Myocyte (in vitro differentiated cells): ENCODE measurements around the gene MAGEC3. TPM values are rescaled to one million over a fixed set of nuclear protein-coding genes. Genes with fewer than 3 reads are reported as not detected.

Source experiments
- DNase-seq: peaks from one replicate; pipeline ENCODE4 v3.0.0-alpha.2; 2012; ENCODE audit warnings: low read depth
- total RNA-seq: library from RNA; depleted of rRNA; stranded (reverse); fragments of >200 nt; gene quantifications from 2 replicates; pipeline ENCODE4 v1.2.3, GENCODE V29; 2014

Gene MAGEC3
- total RNA-seq, 1 donor from 2014 or later: not detected

DNA sequence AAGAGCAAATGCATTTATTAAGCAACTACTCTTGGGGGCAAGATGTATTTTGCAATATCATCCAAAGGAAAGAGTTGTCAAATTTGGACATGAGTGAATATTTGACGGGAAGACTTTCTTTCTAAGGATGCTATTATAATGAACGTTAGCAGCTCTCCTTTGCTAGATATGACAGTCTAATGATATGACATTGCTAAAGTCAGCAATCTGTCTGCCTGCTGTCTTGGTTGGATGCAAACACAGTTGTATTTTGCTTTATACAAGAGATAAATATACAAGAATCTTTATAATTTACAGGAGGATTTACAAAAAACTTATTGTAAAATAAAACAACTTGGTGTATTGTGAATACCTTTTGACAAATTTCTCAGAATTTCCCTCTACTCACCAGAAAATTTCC is 103.1 kb downstream of the MAGEC3 start:
- no peak for DNase-seq

DNA sequence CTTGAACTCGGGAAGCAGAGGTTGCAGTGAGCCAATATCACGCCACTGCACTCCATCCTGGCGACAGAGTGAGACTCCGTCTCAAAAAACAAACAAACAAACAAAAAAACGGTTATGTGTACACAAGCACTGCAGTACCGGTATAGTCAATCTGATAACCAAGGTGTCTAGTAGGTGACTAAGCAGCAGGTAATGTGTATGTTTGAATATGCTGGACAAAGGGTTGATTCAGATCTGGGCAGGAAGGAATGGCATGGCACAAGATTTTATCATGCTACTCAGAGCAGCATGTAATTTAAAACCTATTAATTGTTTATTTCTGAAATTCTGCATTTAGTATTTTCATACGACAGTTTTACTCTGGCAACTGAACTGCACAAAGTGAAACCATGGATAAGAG is 107.3 kb downstream of the MAGEC3 start:
- no peak for DNase-seq

DNA sequence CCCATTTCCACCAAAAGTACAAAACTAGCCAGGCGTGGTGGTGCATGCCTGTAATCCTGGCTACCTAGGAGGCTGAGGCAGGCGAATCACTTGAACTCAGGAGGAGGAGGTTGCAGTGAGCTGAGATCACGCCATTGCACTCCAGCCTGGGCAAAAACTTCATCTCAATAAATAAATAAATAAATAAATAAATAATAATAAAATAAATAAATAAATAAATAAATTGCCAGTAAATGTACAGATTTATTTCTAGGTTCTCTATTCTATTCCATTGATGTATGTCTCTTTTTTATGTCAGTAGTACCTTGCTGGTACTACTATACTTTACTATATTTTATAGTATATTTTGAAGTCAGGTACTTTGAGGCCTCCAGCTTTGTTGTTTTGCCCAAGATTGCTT is 109.2 kb downstream of the MAGEC3 start:
- no peak for DNase-seq

Other genes with a start within 250 kb of the MAGEC3 start
- gene SPANXA2, start 248.6 kb upstream of the MAGEC3 start, total RNA-seq: not detected in 2 replicates
- gene SPANXD, start 139.6 kb upstream of the MAGEC3 start, total RNA-seq: not detected in 2 replicates
- not detected in 2 replicates for gene MAGEC1, start 65.6 kb downstream of the MAGEC3 start, total RNA-seq